Left renal pelvis (tissue), 4 donors: ENCODE results near the gene STX12. TPM values are rescaled to one million over a fixed set of nuclear protein-coding genes. Genes with fewer than 3 reads are reported as not detected.
"Not testable (repeated sequence)": the region's sequence is repeated elsewhere in the genome, so short reads cannot be mapped to it uniquely, and the experiment has no call there.

ENCODE experiments used
- DNase-seq, 4 donors: peaks; one replicate each; pipeline ENCODE4 v3.0.0-alpha.2; 2013; ENCODE audit warnings: low read depth in 4 of 4, low spot score in 3 of 4
- polyA plus RNA-seq, 4 donors: library from polyadenylated mRNA; unstranded; fragments of 120-200 nt; gene quantifications; one replicate each; pipeline ENCODE4 v1.2.1, GENCODE V29; 2013; ENCODE audit not compliant: insufficient read length in 4 of 4

STX12 gene
- polyA plus RNA-seq, 4 donors: 45.7 to 53.0 (median 50.4) TPM

- no peak for DNase-seq
Measured at GRCh38 chr1:27774654-27775053, 1.6 kb downstream of the STX12 start.

- DNase-seq: not testable (repeated sequence)
Measured at GRCh38 chr1:27775336-27775735, 2.3 kb downstream of the STX12 start.

GRCh38 chr1:27776276-27776675 lies 3.3 kb downstream of the STX12 start:
- DNase-seq: not testable (repeated sequence)

GRCh38 chr1:27778056-27778455 lies 5.0 kb downstream of the STX12 start:
- DNase-seq: no peak

GRCh38 chr1:27779122-27779521 lies 6.1 kb downstream of the STX12 start:
- no peak for DNase-seq

- DNase-seq: no peak
Measured at GRCh38 chr1:27782950-27783349, 9.9 kb downstream of the STX12 start.

- DNase-seq: no peak
Measured at GRCh38 chr1:27784700-27785099, 11.7 kb downstream of the STX12 start.

GRCh38 chr1:27785781-27786455 lies 12.9 kb downstream of the STX12 start:
- DNase-seq: no peak

GRCh38 chr1:27787895-27788294 lies 14.9 kb downstream of the STX12 start:
- no peak for DNase-seq

GRCh38 chr1:27789540-27790041 lies 16.6 kb downstream of the STX12 start:
- no peak for DNase-seq

GRCh38 chr1:27790270-27790669 lies 17.3 kb downstream of the STX12 start:
- not testable (repeated sequence) for DNase-seq

- no peak for DNase-seq
Measured at GRCh38 chr1:27795601-27796000, 22.6 kb downstream of the STX12 start.

GRCh38 chr1:27804791-27805190 lies 31.8 kb downstream of the STX12 start:
- no peak for DNase-seq

- no peak for DNase-seq
Measured at GRCh38 chr1:27806758-27807157, 33.7 kb downstream of the STX12 start.

- DNase-seq: no peak
Measured at GRCh38 chr1:27807385-27807784, 34.4 kb downstream of the STX12 start.

- DNase-seq: not testable (repeated sequence)
Measured at GRCh38 chr1:27808131-27808530, 35.1 kb downstream of the STX12 start.

GRCh38 chr1:27809883-27810282 lies 36.9 kb downstream of the STX12 start:
- DNase-seq: no peak

GRCh38 chr1:27811741-27812500 lies 38.9 kb downstream of the STX12 start:
- no peak for DNase-seq

GRCh38 chr1:27816921-27817630 lies 44.1 kb downstream of the STX12 start:
- DNase-seq: peak in 3 of 4 donors; percentile 25 to 48 (median 27)

- no peak for DNase-seq
Measured at GRCh38 chr1:27821761-27822315, 48.8 kb downstream of the STX12 start.

GRCh38 chr1:27823784-27824183 lies 50.8 kb downstream of the STX12 start:
- no peak for DNase-seq
